Inferior parietal cortex (tissue), 1 donor: ENCODE measurements around the gene KASH5.

Source experiments
- DNase-seq: peaks from one replicate; pipeline ENCODE4 v3.0.0-alpha.2; 2016; ENCODE audit errors: extremely low spot score

Gene KASH5

GRCh38 chr19:49421039-49421877 lies 33.2 kb downstream of the KASH5 start:
- no peak for DNase-seq

- DNase-seq, result no peak
Observed at GRCh38 chr19:49421878-49422202, 33.8 kb downstream of the KASH5 start.

- no peak for DNase-seq
Observed at GRCh38 chr19:49422407-49423070, 34.5 kb downstream of the KASH5 start.

GRCh38 chr19:49423071-49423984 lies 35.3 kb downstream of the KASH5 start, which contains the start of gene PTH2:
PTH2 (minus strand) TSS chr19:49423441; CDS start chr19:49423339, 102 bp downstream.
- DNase-seq, result no peak

GRCh38 chr19:49423985-49424303 lies 35.9 kb downstream of the KASH5 start:
- DNase-seq, result no peak

GRCh38 chr19:49425178-49425577 lies 37.1 kb downstream of the KASH5 start, which contains the start of gene GFY:
GFY (plus strand) TSS chr19:49425388; CDS start chr19:49426431, 1,043 bp downstream.
- DNase-seq, result no peak

- no peak for DNase-seq
Observed at GRCh38 chr19:49425922-49426592, 38.0 kb downstream of the KASH5 start.

- no peak for DNase-seq
Observed at GRCh38 chr19:49427339-49427738, 39.3 kb downstream of the KASH5 start.

- DNase-seq, result no peak
Observed at GRCh38 chr19:49427855-49428546, 40.0 kb downstream of the KASH5 start.

- DNase-seq, result no peak
Observed at GRCh38 chr19:49428547-49429451, 40.8 kb downstream of the KASH5 start.

GRCh38 chr19:49430172-49430677 lies 42.2 kb downstream of the KASH5 start:
- no peak for DNase-seq

- DNase-seq, result no peak
Observed at GRCh38 chr19:49430678-49431329, 42.8 kb downstream of the KASH5 start.

- no peak for DNase-seq
Observed at GRCh38 chr19:49431330-49431749, 43.3 kb downstream of the KASH5 start.

GRCh38 chr19:49432141-49433073 lies 44.4 kb downstream of the KASH5 start:
- DNase-seq, result no peak

GRCh38 chr19:49433240-49433901 lies 45.3 kb downstream of the KASH5 start:
- DNase-seq, result no peak

- DNase-seq, result no peak
Observed at GRCh38 chr19:49434907-49435583, 47.0 kb downstream of the KASH5 start.

- DNase-seq, result no peak
Observed at GRCh38 chr19:49435670-49436069, 47.6 kb downstream of the KASH5 start.
